NCI-H1048 (cell line): ENCODE results near the gene PIP4K2C.
"Not testable (repeated sequence)": the region's sequence is repeated elsewhere in the genome, so short reads cannot be mapped to it uniquely, and the experiment has no call there.

Experiments used
- DNase-seq: peaks from one replicate; lab custom pipeline; 2025; lab: John Stamatoyannopoulos, UW

Gene PIP4K2C

GRCh38 chr12:57636731-57637130 is 45.7 kb downstream of the PIP4K2C start:
- DNase-seq = not testable (repeated sequence)

GRCh38 chr12:57637364-57637763 is 46.4 kb downstream of the PIP4K2C start:
- no peak for DNase-seq

DNA sequence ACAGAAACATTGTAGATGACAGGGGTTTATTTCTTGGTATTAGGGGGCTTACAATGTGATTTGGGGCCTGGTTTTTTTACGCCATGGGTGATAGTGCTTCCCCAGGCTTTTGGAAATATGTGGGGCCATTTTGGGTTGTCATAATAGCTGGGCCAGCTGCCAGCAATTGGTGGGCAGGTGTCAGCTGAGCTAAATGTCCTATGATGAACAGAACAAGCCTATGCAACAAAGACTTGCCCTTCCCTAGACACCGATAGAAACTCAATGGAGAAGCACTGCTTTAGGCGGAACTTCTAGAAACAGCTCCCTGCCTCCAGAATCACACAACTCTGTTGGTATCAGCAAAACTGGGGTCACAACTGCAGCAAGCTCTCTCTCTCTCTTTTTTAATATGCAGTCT is 47.1 kb downstream of the PIP4K2C start:
- no peak for DNase-seq

- no peak for DNase-seq
Measured at GRCh38 chr12:57640175-57641042, 49.4 kb downstream of the PIP4K2C start.

- no peak for DNase-seq
Measured at GRCh38 chr12:57641699-57642442, 50.9 kb downstream of the PIP4K2C start.

DNA sequence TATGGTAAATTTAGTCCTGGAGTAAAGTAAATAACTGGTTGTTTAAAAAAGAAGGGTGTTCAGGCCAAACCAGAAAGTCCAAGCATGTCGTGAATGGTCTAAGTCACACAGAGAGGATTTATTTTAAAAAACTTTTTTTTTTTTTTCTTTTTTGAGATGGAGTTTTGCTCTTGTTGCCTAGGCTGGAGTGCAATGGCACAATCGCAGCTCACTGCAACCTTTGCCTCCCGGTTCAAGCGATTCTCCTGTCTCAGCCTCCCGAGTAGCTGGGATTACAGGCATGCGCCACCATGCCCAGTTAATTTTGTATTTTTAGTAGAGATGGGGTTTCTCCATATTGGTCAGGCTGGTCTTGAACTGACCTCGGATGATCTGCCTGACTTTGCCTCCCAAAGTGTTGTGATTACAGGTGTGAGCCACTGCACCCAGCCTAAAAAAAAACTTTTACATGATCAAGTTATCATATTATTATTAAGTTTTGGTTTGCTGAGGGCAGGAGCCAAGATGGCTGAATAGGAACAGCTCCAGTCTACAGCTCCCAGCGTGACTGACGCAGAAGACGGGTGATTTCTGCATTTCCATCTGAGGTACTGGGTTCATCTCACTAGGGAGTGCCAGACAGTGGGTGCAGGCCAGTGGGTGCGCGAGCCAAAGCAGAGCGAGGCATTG is 55.1 kb downstream of the PIP4K2C start:
- DNase-seq = not testable (repeated sequence)

DNA sequence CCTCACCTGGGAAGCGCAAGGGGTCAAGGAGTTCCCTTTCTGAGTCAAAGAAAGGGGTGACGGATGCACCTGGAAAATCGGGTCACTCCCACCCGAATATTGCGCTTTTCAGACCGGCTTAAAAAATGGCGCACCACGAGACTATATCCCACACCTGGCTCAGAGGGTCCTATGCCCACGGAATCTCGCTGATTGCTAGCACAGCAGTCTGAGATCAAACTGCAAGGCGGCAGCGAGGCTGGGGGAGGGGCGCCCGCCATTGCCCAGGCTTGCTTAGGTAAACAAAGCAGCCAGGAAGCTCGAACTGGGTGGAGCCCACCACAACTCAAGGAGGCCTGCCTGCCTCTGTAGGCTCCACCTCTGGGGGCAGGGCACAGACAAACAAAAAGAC is 55.7 kb downstream of the PIP4K2C start:
- not testable (repeated sequence) for DNase-seq
